KMS-11 (cell line): ENCODE data around the gene ANKIB1.

ENCODE experiments used
- H2AFZ ChIP-seq: fragments of 200-600 bp; sonication (generic); 2 replicates; pipeline ENCODE4 v1.6.1; 2016; ENCODE audit warnings: antibody characterized with exemption, mixed run types, low read depth
- H3K27ac ChIP-seq: fragments of 200-600 bp; sonication (generic); 2 replicates; pipeline ENCODE4 v1.6.1; 2016; ENCODE audit warnings: mild to moderate bottlenecking, mixed run types
- H3K27me3 ChIP-seq: fragments of 200-600 bp; sonication (generic); 2 replicates; pipeline ENCODE4 v1.6.1; 2017; ENCODE audit warnings: mild to moderate bottlenecking, low read depth, mixed run types, moderate library complexity; ENCODE audit not compliant: insufficient read depth
- H3K36me3 ChIP-seq: fragments of 200-600 bp; sonication (generic); 2 replicates; pipeline ENCODE4 v1.6.1; 2017; ENCODE audit warnings: mild to moderate bottlenecking, mixed run types; ENCODE audit not compliant: insufficient read depth
- H3K4me1 ChIP-seq: fragments of 200-600 bp; sonication (generic); 2 replicates; pipeline ENCODE4 v1.6.1; 2016; ENCODE audit warnings: mild to moderate bottlenecking, low read depth, mixed run types; ENCODE audit not compliant: poor library complexity, severe bottlenecking
- H3K4me2 ChIP-seq: fragments of 200-600 bp; sonication (generic); 2 replicates; pipeline ENCODE4 v1.7.0; 2016; ENCODE audit warnings: mild to moderate bottlenecking, mixed run types
- H3K4me3 ChIP-seq: fragments of 200-600 bp; sonication (generic); IDR thresholded peaks from 2 replicates; pipeline ENCODE4 v1.6.1; 2017; ENCODE audit warnings: low read depth, low read length, mixed read lengths; ENCODE audit not compliant: insufficient read depth
- H3K79me2 ChIP-seq: fragments of 200-600 bp; sonication (generic); 2 replicates; pipeline ENCODE4 v1.6.1; 2016; ENCODE audit warnings: low read depth, mixed run types; ENCODE audit not compliant: insufficient read depth
- H3K9ac ChIP-seq: fragments of 200-600 bp; sonication (generic); 2 replicates; pipeline ENCODE4 v1.6.1; 2016; ENCODE audit warnings: mild to moderate bottlenecking, mixed run types
- H4K20me1 ChIP-seq: fragments of 200-600 bp; sonication (generic); 2 replicates; pipeline ENCODE4 v1.6.1; 2016; ENCODE audit warnings: mild to moderate bottlenecking, mixed run types; ENCODE audit not compliant: insufficient read depth
- TF ChIP-seq, protein P1 (sequence below): fragments of 200-600 bp; sonication (generic); conservative IDR thresholded peaks from 2 replicates; pipeline ENCODE4 v1.6.1; 2017; ENCODE audit warnings: low read depth, mild to moderate bottlenecking, antibody characterized with exemption, low read length, moderate library complexity, mixed read lengths

ANKIB1 gene

DNA sequence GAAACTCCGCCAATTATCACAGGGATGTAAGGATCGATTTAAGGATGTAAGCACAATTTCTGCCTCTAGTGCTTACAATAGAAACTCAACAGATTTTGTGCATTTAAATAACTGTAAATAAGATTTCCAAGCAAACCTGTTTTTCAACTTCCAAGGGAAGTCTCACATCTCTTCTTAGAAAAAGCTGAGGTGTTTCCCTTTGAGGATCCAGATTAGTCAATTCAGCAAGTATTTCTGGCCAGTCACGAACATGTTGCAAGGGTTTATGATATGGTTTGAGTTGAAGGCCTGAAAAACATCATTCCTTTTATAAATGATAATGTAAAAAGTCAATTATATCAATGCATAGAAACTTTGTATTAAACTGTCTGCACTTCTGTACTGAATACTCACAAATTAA lies 24.0 kb upstream of the ANKIB1 start:
- H3K4me1 ChIP-seq = no peaks in the 10 kb centered on the region
- H2AFZ ChIP-seq = no peak overlapping the region
- H3K36me3 ChIP-seq = no peaks in the 10 kb centered on the region
- H3K79me2 ChIP-seq = no peaks in the 10 kb centered on the region
- no peak overlapping the region for H3K27ac ChIP-seq
- TF ChIP-seq, protein P1, sequence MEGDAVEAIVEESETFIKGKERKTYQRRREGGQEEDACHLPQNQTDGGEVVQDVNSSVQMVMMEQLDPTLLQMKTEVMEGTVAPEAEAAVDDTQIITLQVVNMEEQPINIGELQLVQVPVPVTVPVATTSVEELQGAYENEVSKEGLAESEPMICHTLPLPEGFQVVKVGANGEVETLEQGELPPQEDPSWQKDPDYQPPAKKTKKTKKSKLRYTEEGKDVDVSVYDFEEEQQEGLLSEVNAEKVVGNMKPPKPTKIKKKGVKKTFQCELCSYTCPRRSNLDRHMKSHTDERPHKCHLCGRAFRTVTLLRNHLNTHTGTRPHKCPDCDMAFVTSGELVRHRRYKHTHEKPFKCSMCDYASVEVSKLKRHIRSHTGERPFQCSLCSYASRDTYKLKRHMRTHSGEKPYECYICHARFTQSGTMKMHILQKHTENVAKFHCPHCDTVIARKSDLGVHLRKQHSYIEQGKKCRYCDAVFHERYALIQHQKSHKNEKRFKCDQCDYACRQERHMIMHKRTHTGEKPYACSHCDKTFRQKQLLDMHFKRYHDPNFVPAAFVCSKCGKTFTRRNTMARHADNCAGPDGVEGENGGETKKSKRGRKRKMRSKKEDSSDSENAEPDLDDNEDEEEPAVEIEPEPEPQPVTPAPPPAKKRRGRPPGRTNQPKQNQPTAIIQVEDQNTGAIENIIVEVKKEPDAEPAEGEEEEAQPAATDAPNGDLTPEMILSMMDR = no peak
- no peaks in the 10 kb centered on the region for H4K20me1 ChIP-seq
- no peaks in the 10 kb centered on the region for H3K27me3 ChIP-seq
- H3K4me2 ChIP-seq = no peak overlapping the region
- no peak overlapping the region for H3K4me3 ChIP-seq
- H3K9ac ChIP-seq = no peak overlapping the region

DNA sequence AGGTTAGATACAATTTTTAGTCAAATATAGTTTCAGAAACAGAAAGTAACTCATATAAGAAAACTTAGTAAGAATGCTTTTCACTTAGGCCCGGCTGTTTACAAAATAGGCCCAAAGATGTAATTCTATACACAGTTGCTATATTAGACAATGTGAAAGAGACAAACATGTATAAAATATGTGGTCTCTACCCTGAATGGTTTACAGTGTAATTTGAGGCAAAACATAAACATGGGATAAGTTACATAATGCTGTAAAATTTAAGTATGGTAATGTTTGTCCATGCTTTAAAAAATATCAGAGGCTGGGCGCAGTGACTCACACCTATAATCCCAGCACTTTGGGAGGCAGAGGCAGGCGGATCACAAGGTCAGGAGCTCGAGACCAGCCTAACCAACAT lies 18.8 kb upstream of the ANKIB1 start:
- Histone ChIP-seq H2AFZ (no peak overlapping the region), H3K4me2 (no peak overlapping the region), H4K20me1 (no peaks in the 10 kb centered on the region), H3K36me3 (no peaks in the 10 kb centered on the region), H3K79me2 (no peaks in the 10 kb centered on the region), H3K9ac (no peak overlapping the region), H3K4me3 (no peak overlapping the region), H3K27ac (no peak overlapping the region), H3K4me1 (no peaks in the 10 kb centered on the region), H3K27me3 (no peaks in the 10 kb centered on the region)
- TF ChIP-seq, protein P1 = no peak

DNA sequence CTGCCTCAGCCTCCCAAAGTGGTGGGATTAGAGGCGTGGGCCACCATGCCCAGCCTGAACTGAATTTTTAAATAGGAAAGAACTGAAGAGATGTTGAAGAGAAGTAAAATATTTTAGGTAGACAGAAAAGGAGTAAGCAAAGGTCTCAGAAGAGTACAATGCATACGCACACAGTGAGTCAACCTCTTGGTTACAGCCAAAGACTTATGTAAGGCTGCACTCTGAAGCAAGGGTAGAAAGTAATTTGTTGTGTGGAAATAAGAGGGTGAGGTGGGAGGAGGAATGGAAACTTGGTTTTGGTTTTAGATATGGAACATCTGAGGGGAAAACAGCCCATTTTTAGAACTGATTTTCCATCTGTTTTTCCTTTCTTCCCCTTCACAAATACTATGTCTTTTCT lies 17.7 kb upstream of the ANKIB1 start:
- Histone ChIP-seq H3K36me3 (no peaks in the 10 kb centered on the region), H3K9ac (no peak overlapping the region), H3K79me2 (no peaks in the 10 kb centered on the region), H2AFZ (no peak overlapping the region), H3K4me1 (no peaks in the 10 kb centered on the region), H3K4me3 (no peak overlapping the region), H4K20me1 (no peaks in the 10 kb centered on the region), H3K27ac (no peak overlapping the region), H3K27me3 (no peaks in the 10 kb centered on the region), H3K4me2 (no peak overlapping the region)
- TF ChIP-seq, protein P1 = no peak

DNA sequence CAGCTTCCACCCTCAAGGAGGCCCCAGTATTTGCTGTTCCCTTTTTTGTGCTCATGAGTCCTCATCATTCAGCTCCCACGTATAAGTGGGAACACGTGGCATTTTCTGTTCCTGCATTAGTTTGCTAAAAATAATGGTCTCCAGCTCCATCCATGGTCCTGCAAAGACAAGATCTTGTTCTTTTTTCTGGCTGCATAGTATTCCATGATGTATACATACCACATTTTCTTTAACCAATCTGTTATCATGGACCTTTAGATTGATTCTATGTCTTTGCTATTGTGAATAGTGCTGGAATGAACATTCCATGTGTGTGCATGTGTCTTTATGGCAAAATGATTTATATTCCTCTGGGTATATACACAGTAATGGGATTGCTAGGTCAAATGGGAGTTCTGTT lies 17.0 kb upstream of the ANKIB1 start:
- Histone ChIP-seq H3K27me3 (no peaks in the 10 kb centered on the region), H2AFZ (no peak overlapping the region), H3K4me2 (no peak overlapping the region), H3K27ac (no peak overlapping the region), H3K4me1 (no peaks in the 10 kb centered on the region), H3K4me3 (no peak overlapping the region), H3K79me2 (no peaks in the 10 kb centered on the region), H3K36me3 (no peaks in the 10 kb centered on the region), H3K9ac (no peak overlapping the region), H4K20me1 (no peaks in the 10 kb centered on the region)
- TF ChIP-seq, protein P1 = no peak

DNA sequence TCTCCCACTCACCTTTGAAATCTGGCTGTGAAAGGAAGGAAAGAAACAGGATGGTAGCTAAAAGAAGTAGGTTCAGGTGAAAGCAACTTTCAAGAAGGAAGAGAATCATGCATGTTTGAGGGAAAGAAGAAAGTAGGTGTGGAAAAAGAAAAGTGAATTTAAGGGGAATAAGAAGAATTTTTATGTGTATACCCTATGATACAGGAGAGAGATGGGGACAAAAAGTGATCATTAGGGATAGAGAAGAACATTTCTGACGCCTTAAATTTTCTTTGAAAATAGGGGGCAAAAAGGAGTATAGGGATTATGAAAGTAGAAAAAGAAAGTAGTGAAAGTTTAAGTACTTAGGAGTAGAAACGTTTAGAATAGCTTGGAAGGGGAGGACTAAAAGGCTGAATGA lies 15.2 kb upstream of the ANKIB1 start:
- no peaks in the 10 kb centered on the region for H3K4me1 ChIP-seq
- no peak overlapping the region for H3K9ac ChIP-seq
- no peaks in the 10 kb centered on the region for H4K20me1 ChIP-seq
- no peak overlapping the region for H3K4me2 ChIP-seq
- TF ChIP-seq, protein P1 = no peak
- no peaks in the 10 kb centered on the region for H3K79me2 ChIP-seq
- H3K27me3 ChIP-seq = no peaks in the 10 kb centered on the region
- no peak overlapping the region for H3K27ac ChIP-seq
- no peak overlapping the region for H2AFZ ChIP-seq
- no peak overlapping the region for H3K4me3 ChIP-seq
- H3K36me3 ChIP-seq = no peaks in the 10 kb centered on the region
